GM12878 (cell line): ENCODE measurements around the gene KLHL3. TPM values are rescaled to one million over a fixed set of nuclear protein-coding genes. Genes with fewer than 3 reads are reported as not detected.

Experiments used
- BCLAF1 ChIP-seq: fragments of 450-650 bp; IDR thresholded peaks from 2 replicates; pipeline ENCODE4 v1.6.1; 2017; ENCODE audit warnings: antibody characterized with exemption, mild to moderate bottlenecking, moderate library complexity
- BRCA1 ChIP-seq: IDR thresholded peaks from 2 replicates; pipeline ENCODE4 v1.6.1; 2011; ENCODE audit warnings: low read depth, low read length, improper control_type of control experiment
- CEBPB ChIP-seq, 2 experiments: fragments of 150-350 bp in 1 of 2; IDR thresholded peaks; 2 replicates each; pipeline ENCODE4 v1.6.1; 2012 to 2014; ENCODE audit warnings: low read depth in 2 of 2, low read length in 2 of 2, borderline replicate concordance in 1 of 2, inconsistent platforms in 1 of 2
- CUX1 ChIP-seq: IDR thresholded peaks from 2 replicates; pipeline ENCODE4 v1.6.1; 2012; ENCODE audit warnings: improper control_type of control experiment, low read depth, low read length; ENCODE audit not compliant: insufficient replicate concordance
- NFYB ChIP-seq: IDR thresholded peaks from 2 replicates; pipeline ENCODE4 v1.6.1; 2011; ENCODE audit warnings: low read depth, mild to moderate bottlenecking, low read length, improper control_type of control experiment, moderate library complexity; ENCODE audit not compliant: insufficient read depth
- RELB ChIP-seq: fragments of 450-650 bp; IDR thresholded peaks from 2 replicates; pipeline ENCODE4 v1.6.1; 2017; ENCODE audit warnings: low read depth, mild to moderate bottlenecking, moderate library complexity
- ZNF384 ChIP-seq: IDR thresholded peaks from 2 replicates; pipeline ENCODE4 v1.6.1; 2012; ENCODE audit warnings: low read depth, mild to moderate bottlenecking, low read length, improper control_type of control experiment, borderline replicate concordance
- polyA plus RNA-seq, 11 experiments: library from polyadenylated mRNA; depleted of rRNA in 4 of 11; unstranded in 6 of 11; stranded (reverse) in 5 of 11; fragments of >200 nt; fragmentation: Nextera tagmentation in 4 of 11; fragmentation: Illumina TruSeq in 1 of 11; extraction: Ambion mirVana in 4 of 11; extraction: Trizol in 1 of 11; gene quantifications; 1 replicate in 1 of 11; 2 replicates in 10 of 11; pipeline versions ENCODE4 v1.2.1 to v1.2.3, GENCODE V29; 2011 to 2016; ENCODE audit warnings: inconsistent platforms in 2 of 11, missing spikeins in 2 of 11, low read depth in 1 of 11
- total RNA-seq, 4 experiments: library from RNA; depleted of rRNA in 3 of 4; stranded (reverse); fragments of >200 nt in 3 of 4; fragmentation: Illumina TruSeq in 1 of 4; extraction: Trizol in 1 of 4; gene quantifications; 2 replicates each; pipeline versions ENCODE4 v1.2.1 to v1.2.3, GENCODE V29; 2013 to 2021
- TF ChIP-seq, protein P1 (sequence below): IDR thresholded peaks from 2 replicates; pipeline ENCODE4 v1.6.1; 2011; ENCODE audit warnings: borderline replicate concordance, low read depth, mild to moderate bottlenecking, moderate library complexity, mixed read lengths, low read length; ENCODE audit not compliant: insufficient read depth; ENCODE audit errors: extremely low read length
- TF ChIP-seq, protein P2 (sequence below): fragments of 450-650 bp; IDR thresholded peaks from 2 replicates; pipeline ENCODE4 v1.6.1; 2018; ENCODE audit warnings: mild to moderate bottlenecking, low read depth, moderate library complexity; ENCODE audit not compliant: partially characterized antibody

KLHL3 gene
- total and polyA plus RNA-seq, 10 of the 15 experiments (the other 5 are each of a cell fraction or from before 2014, with no cell fraction given), result 1.7 to 11.7 (median 5.6) TPM

GRCh38 chr5:137595396-137596079, 140.4 kb downstream of the KLHL3 start (continued):
- TF ChIP-seq CUX1 (no peak), ZNF384 (no peak), CEBPB (IDR thresholded peaks at IDR 0.05; ENCODE audit: borderline replicate concordance in 1 of 2, low read depth in 2 of 2, low read length in 2 of 2) (no peak), BCLAF1 (no peak), BRCA1 (no peak), NFYB (no peak), RELB (no peak)
- TF ChIP-seq, protein P1, sequence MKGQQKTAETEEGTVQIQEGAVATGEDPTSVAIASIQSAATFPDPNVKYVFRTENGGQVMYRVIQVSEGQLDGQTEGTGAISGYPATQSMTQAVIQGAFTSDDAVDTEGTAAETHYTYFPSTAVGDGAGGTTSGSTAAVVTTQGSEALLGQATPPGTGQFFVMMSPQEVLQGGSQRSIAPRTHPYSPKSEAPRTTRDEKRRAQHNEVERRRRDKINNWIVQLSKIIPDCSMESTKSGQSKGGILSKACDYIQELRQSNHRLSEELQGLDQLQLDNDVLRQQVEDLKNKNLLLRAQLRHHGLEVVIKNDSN, result no peak
- TF ChIP-seq, protein P2, sequence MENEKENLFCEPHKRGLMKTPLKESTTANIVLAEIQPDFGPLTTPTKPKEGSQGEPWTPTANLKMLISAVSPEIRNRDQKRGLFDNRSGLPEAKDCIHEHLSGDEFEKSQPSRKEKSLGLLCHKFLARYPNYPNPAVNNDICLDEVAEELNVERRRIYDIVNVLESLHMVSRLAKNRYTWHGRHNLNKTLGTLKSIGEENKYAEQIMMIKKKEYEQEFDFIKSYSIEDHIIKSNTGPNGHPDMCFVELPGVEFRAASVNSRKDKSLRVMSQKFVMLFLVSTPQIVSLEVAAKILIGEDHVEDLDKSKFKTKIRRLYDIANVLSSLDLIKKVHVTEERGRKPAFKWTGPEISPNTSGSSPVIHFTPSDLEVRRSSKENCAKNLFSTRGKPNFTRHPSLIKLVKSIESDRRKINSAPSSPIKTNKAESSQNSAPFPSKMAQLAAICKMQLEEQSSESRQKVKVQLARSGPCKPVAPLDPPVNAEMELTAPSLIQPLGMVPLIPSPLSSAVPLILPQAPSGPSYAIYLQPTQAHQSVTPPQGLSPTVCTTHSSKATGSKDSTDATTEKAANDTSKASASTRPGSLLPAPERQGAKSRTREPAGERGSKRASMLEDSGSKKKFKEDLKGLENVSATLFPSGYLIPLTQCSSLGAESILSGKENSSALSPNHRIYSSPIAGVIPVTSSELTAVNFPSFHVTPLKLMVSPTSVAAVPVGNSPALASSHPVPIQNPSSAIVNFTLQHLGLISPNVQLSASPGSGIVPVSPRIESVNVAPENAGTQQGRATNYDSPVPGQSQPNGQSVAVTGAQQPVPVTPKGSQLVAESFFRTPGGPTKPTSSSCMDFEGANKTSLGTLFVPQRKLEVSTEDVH, result no peak
